DMS 273 (cell line): ENCODE measurements around the gene SIT1.
A peak's percentile ranks its signal among the peaks of the same experiment; 100 is the strongest.
"Not testable (repeated sequence)": the region's sequence is repeated elsewhere in the genome, so short reads cannot be mapped to it uniquely, and the experiment has no call there.

Experiments
- DNase-seq: peaks from one replicate; lab custom pipeline; 2025; ENCODE audit not compliant: unreplicated experiment; lab: John Stamatoyannopoulos, UW

SIT1 gene

DNA sequence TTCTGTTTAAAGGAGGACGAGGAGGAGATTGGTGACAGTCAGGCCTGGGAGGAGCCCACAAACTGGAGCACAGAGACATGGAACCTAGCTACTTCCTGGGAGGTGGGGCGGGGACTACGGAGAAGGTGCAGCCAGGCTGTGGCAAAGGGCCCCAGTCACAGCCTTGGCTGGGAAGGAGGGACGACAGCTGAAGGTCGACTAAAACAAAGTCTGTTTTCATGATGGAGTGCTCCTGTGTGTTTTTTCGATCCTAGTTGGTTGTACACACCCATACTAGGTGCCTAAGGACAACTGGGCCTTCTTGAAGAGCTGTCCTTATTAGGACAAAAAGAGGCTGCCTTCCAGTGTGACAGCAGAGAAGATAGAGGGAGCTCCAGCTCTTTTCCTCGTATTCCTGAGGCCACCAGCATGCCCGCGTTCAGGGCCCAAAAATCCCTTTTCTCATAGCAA is 10.3 kb upstream of the SIT1 start:
- peak; percentile 43 for DNase-seq

GRCh38 chr9:35659340-35659739 is 8.6 kb upstream of the SIT1 start:
- no peak for DNase-seq

GRCh38 chr9:35658968-35659220 is 8.2 kb upstream of the SIT1 start:
- peak; percentile 62 for DNase-seq

DNA sequence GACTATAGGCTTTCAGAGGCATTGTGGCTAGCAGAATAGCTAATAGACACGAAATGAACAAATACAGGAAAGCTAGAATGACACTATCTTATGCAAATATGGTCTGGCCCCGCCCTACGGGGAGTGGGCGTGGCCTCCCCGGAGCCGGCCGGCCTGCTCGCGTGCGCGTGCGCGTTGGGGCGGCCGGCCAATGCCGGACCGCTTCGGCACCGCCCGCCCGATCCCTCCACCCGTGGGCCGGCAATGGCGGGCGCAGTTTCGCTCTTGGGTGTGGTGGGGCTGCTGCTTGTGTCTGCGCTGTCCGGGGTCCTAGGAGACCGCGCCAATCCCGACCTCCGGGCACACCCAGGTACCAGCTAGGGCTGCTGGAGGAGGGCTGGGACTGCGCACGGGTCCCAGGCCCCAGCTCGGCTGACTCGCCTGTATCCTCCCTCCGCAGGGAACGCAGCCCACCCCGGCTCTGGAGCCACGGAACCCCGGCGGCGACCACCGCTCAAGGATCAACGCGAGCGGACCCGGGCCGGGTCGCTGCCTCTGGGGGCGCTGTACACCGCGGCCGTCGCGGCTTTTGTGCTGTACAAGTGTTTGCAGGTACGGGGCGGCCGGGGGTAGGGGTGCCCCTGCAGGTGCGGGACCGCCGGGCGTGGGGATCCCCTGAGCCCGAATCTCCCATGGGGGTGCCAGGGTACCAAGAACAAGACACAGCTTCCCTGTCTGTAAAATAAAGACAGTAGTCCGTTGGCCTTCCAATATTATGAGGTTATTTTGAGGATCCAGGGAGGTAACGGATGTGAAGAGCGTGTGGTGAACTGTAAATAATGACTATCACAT is 7.6 kb upstream of the SIT1 start, which contains the start of gene CCDC107:
TSS of gene CCDC107 (plus strand) at position 156 of the 831 bp plus-strand sequence. CDS start at position 244, 88 bp downstream.
- DNase-seq, result peak; percentile 90

GRCh38 chr9:35657546-35658136 is 6.9 kb upstream of the SIT1 start, which contains the start of gene RMRP:
RMRP (minus strand) TSS chr9:35658019.
- peak; percentile 99 for DNase-seq

GRCh38 chr9:35656831-35657545 is 6.3 kb upstream of the SIT1 start:
- DNase-seq, result peak; percentile 86

- no peak for DNase-seq
Observed at GRCh38 chr9:35656348-35656747, 5.6 kb upstream of the SIT1 start.

GRCh38 chr9:35653611-35654010 is 2.9 kb upstream of the SIT1 start:
- DNase-seq, result no peak

DNA sequence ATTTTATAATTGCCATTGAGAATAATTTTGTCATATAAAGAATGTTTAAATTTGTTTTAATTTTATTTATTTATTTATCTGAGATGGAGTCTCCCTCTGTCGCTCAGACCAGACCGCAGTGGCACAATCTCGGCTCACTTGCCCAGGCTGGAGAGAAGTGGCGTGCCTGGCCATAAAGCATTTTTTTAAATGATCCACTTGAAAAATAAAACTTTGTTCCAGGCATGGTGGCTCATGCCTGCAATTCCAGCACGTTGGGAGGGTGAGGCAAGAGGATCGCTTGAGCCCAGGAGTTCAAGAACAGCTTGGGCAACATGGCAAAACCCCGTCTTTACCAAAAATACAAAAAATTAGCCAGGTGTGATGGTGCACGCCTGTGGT is 2.1 kb upstream of the SIT1 start:
- no peak for DNase-seq

GRCh38 chr9:35651956-35652828 is 1.5 kb upstream of the SIT1 start:
- no peak for DNase-seq

DNA sequence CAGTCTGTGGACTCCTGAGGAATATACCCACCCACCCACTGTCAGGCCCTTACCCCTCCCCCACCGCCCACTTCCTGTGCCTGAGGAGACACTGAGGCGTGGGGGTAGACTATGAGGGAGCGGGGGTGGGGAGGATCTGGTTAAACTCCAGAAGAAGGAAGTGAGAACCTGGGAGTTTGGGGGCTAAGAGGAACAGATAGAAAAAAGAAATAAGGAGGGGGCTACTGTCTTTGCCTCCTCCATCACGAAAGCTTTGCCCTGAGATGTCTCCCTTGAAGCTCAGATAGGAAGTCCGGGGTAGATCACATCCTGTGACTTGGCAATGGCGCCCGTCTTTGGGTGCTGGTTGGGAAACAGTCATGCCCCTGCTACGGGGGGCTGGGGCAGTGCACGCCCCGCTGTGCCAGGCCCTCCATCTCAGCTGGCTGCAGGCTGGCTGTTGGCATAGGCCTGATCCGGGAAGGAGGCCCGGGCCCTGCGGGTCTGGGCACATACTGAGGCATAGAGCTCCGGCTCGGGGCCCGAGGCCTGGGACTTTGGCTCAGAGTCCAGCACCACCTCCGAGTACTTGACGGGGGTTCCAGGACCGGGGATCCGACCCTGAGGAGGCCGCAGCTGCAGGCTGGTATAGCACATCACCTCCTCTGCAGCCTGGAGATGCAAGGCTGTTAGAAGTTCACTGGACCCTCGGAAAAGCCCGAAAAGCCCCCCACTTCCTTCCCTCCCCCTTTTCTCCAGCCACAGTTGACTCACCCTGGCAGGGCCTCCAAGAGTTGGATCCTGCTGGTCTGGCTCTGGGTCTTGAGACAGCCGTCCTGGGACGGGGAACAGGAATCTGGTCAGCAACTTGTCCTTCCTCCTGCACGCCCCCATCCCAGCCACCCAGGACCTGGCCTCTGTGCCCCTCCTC is 1.0 kb downstream of the SIT1 start:
- DNase-seq, result no peak

- DNase-seq, result peak; percentile 96
Observed at GRCh38 chr9:35646533-35647265, 4.0 kb downstream of the SIT1 start.

DNA sequence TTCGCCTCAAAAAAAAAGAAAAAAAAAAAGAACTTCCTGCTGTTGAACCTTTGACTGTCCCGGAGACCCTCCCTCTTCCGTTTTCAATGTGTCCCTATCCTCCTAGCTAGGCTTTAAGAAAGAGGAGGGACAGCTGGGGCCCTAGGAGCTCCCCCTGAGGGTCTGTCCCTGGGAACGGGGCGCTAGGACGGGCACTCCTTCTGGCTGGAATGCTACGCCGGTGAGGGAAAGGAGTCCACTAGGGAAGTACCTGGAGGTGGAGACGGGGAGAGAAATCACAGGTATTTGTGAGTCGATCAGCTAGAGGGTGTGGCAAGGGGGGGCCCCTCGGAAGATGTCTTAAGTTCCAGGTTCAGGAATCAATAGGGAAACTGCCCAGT is 4.6 kb downstream of the SIT1 start:
- DNase-seq, result no peak

GRCh38 chr9:35645736-35646135 is 5.0 kb downstream of the SIT1 start:
- DNase-seq, result not testable (repeated sequence)

DNA sequence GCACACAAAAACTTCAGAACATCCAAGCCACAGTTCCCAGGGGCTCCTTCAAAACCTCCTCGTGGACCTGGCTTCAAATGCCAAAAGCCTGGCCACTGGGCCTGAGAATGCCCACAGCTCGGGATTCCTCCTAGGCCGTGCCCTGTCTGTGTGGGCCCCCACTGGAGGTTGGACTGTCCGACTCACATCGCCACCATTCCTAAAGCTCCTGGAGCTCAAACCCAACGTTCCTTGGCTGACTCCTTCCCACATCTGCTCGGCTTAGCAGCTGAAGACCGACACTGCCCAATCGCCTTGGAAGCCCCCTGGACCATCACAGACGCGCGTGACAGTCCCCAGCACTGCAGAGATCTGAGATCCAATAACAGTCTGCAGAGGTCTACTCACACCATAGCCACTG is 7.7 kb downstream of the SIT1 start:
- DNase-seq, result no peak

- DNase-seq, result not testable (repeated sequence)
Observed at GRCh38 chr9:35641478-35641877, 9.3 kb downstream of the SIT1 start.

DNA sequence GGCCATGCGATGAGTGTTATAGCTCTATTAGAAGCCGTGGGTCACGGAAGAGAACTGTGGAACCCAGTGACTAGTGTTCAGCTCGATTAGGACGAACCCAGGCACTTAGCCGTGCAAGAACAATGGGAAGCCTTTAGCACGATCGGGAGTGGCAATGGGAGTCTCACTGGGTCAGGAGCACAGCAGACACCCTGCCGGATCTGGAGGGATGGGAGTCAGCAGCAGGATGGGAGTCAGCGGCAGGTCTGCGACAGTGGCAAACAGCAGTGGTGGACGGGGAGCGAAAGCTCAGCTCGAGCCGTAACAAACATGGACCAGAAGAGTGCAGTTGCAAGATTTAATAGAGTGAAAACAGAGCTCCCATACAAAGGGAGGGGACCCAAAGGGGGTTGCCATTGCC is 10.3 kb downstream of the SIT1 start:
- not testable (repeated sequence) for DNase-seq

GRCh38 chr9:35639631-35640030 is 11.1 kb downstream of the SIT1 start:
- DNase-seq, result no peak

- not testable (repeated sequence) for DNase-seq
Observed at GRCh38 chr9:35639225-35639624, 11.5 kb downstream of the SIT1 start.
